Thyroid gland (tissue), 4 donors: ENCODE results near the gene MAEA.
"Not testable (repeated sequence)": the region's sequence is repeated elsewhere in the genome, so short reads cannot be mapped to it uniquely, and the experiment has no call there.

Source experiments
- POLR2A ChIP-seq, 2 donors: fragments of 450-650 bp; IDR thresholded peaks; one replicate each; pipeline ENCODE4 v1.6.1; 2017; ENCODE audit warnings: antibody characterized with exemption in 2 of 2, mild to moderate bottlenecking in 2 of 2, moderate library complexity in 1 of 2
- TF ChIP-seq, protein P1 (sequence below), 6 experiments: fragments of 200-600 bp in 3 of 6; fragments of 450-650 bp in 3 of 6; sonication (generic) in 3 of 6; IDR thresholded peaks; one replicate each; pipeline ENCODE4 v1.5.1; 2016 to 2019; ENCODE audit warnings: antibody characterized with exemption in 6 of 6, mild to moderate bottlenecking in 2 of 6, inconsistent platforms in 1 of 6, moderate library complexity in 1 of 6

DNA sequence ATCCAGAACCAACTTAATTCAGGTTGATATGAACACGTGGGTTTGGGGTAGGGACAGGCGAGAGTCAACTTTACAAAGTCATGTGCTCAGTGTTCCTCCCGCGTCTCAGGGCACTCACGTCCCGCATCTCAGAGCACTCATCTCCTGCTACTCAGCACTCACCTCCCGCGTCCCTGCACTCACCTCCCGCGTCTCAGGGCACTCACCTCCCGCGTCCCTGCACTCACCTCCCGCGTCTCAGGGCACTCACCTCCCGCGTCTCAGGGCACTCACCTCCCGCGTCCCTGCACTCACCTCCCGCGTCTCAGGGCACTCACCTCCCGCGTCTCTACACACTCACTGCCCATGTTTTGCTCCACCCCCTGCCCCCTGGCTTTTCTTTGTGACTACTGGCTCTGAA, 82.9 kb downstream of the MAEA start:
- TF ChIP-seq, protein P1, sequence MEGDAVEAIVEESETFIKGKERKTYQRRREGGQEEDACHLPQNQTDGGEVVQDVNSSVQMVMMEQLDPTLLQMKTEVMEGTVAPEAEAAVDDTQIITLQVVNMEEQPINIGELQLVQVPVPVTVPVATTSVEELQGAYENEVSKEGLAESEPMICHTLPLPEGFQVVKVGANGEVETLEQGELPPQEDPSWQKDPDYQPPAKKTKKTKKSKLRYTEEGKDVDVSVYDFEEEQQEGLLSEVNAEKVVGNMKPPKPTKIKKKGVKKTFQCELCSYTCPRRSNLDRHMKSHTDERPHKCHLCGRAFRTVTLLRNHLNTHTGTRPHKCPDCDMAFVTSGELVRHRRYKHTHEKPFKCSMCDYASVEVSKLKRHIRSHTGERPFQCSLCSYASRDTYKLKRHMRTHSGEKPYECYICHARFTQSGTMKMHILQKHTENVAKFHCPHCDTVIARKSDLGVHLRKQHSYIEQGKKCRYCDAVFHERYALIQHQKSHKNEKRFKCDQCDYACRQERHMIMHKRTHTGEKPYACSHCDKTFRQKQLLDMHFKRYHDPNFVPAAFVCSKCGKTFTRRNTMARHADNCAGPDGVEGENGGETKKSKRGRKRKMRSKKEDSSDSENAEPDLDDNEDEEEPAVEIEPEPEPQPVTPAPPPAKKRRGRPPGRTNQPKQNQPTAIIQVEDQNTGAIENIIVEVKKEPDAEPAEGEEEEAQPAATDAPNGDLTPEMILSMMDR (IDR thresholded peaks at IDR 0.05), result not testable (repeated sequence)
- TF ChIP-seq POLR2A (IDR thresholded peaks at IDR 0.05), result not testable (repeated sequence)
